HG02763 (cell line): ENCODE data around the gene PYY.

Source experiments
- ATAC-seq: cut with Tn5 transposase; IDR thresholded peaks from one replicate; pipeline ENCODE4 v1.9.1; 2021; ENCODE audit warnings: mild to moderate bottlenecking, moderate library complexity; ENCODE audit not compliant: unreplicated experiment

PYY gene

GRCh38 chr17:43917348-43918025, 36.3 kb downstream of the PYY start:
- ATAC-seq = no peak

GRCh38 chr17:43917016-43917347, 36.8 kb downstream of the PYY start:
- no peak for ATAC-seq

- no peak for ATAC-seq
Measured at GRCh38 chr17:43916385-43916784, 37.4 kb downstream of the PYY start.

GRCh38 chr17:43915559-43915958, 38.2 kb downstream of the PYY start:
- no peak for ATAC-seq

- ATAC-seq = no peak
Measured at GRCh38 chr17:43914451-43914850, 39.3 kb downstream of the PYY start.

- no peak for ATAC-seq
Measured at GRCh38 chr17:43913584-43913983, 40.2 kb downstream of the PYY start.

- ATAC-seq = no peak
Measured at GRCh38 chr17:43912635-43913304, 41.0 kb downstream of the PYY start.

- no peak for ATAC-seq
Measured at GRCh38 chr17:43911904-43912303, 41.8 kb downstream of the PYY start.

- ATAC-seq = no peak
Measured at GRCh38 chr17:43909537-43910231, 44.1 kb downstream of the PYY start.

GRCh38 chr17:43907998-43908721, 45.6 kb downstream of the PYY start:
- no peak for ATAC-seq

GRCh38 chr17:43907425-43907981, 46.2 kb downstream of the PYY start, which contains the start of gene MPP2:
MPP2 (minus strand) TSS chr17:43907536; CDS start chr17:43904460, 3,076 bp downstream.
- ATAC-seq = no peak

- no peak for ATAC-seq
Measured at GRCh38 chr17:43906951-43907424, 46.8 kb downstream of the PYY start.

- no peak for ATAC-seq
Measured at GRCh38 chr17:43905985-43906852, 47.5 kb downstream of the PYY start.

GRCh38 chr17:43905400-43905984, 48.2 kb downstream of the PYY start:
- no peak for ATAC-seq
